GM21381 (cell line): ENCODE data around the gene NEK6.

ENCODE experiments used
- ATAC-seq: cut with Tn5 transposase; IDR thresholded peaks from one replicate; pipeline ENCODE4 v1.9.1; 2021; ENCODE audit warnings: mild to moderate bottlenecking, moderate library complexity; ENCODE audit not compliant: unreplicated experiment

NEK6 gene

GRCh38 chr9:124351672-124352468 lies 94.1 kb downstream of the NEK6 start:
- no peak for ATAC-seq

- ATAC-seq, result no peak
Measured at GRCh38 chr9:124352616-124353015, 94.9 kb downstream of the NEK6 start.

GRCh38 chr9:124353166-124353768 lies 95.5 kb downstream of the NEK6 start:
- ATAC-seq, result no peak

- ATAC-seq, result no peak
Measured at GRCh38 chr9:124353811-124354274, 96.1 kb downstream of the NEK6 start.

- no peak for ATAC-seq
Measured at GRCh38 chr9:124354346-124355038, 96.7 kb downstream of the NEK6 start.

GRCh38 chr9:124355039-124355940 lies 97.5 kb downstream of the NEK6 start:
- ATAC-seq, result no peak

GRCh38 chr9:124355941-124356744 lies 98.4 kb downstream of the NEK6 start:
- ATAC-seq, result no peak

GRCh38 chr9:124356745-124357390 lies 99.1 kb downstream of the NEK6 start:
- no peak for ATAC-seq

- ATAC-seq, result no peak
Measured at GRCh38 chr9:124357721-124358361, 100.1 kb downstream of the NEK6 start.

GRCh38 chr9:124358631-124359030 lies 100.9 kb downstream of the NEK6 start:
- no peak for ATAC-seq

GRCh38 chr9:124359426-124359825 lies 101.7 kb downstream of the NEK6 start:
- no peak for ATAC-seq

- ATAC-seq, result no peak
Measured at GRCh38 chr9:124359855-124360678, 102.3 kb downstream of the NEK6 start.

- ATAC-seq, result no peak
Measured at GRCh38 chr9:124361128-124361527, 103.4 kb downstream of the NEK6 start.

GRCh38 chr9:124363326-124364096 lies 105.8 kb downstream of the NEK6 start:
- no peak for ATAC-seq

GRCh38 chr9:124364141-124364540 lies 106.4 kb downstream of the NEK6 start:
- no peak for ATAC-seq

- ATAC-seq, result no peak
Measured at GRCh38 chr9:124365036-124365435, 107.3 kb downstream of the NEK6 start.

- no peak for ATAC-seq
Measured at GRCh38 chr9:124366476-124367220, 108.9 kb downstream of the NEK6 start.
